Measurements from ENCODE around the gene NACC2. TPM values are rescaled to one million over a fixed set of nuclear protein-coding genes. Genes with fewer than 3 reads are reported as not detected.
A peak's percentile ranks its signal among the peaks of the same experiment; 100 is the strongest.

Gene NACC2
- total RNA-seq, 2 experiments from 2014 or later = 5.3 to 5.6 TPM

- peaks cover 16% of the 10 kb centered on the region for H3K4me1 Mint-ChIP-seq
- H3K27ac Mint-ChIP-seq = peak overlapping the region; percentile 90
- H3K27me3 Mint-ChIP-seq = no peaks in the 10 kb centered on the region
Measured at GRCh38 chr9:136117916-136118319, 22.8 kb upstream of the NACC2 start.

GRCh38 chr9:136117291-136117915 lies 22.3 kb upstream of the NACC2 start:
- no peaks in the 10 kb centered on the region for H3K27me3 Mint-ChIP-seq
- peak overlapping the region; percentile 86 for H3K4me3 Mint-ChIP-seq
- peak; percentile 64 for DNase-seq
- peak overlapping the region; percentile 90 for H3K27ac Mint-ChIP-seq
- H3K36me3 Mint-ChIP-seq = peaks cover 5% of the 10 kb centered on the region
- H3K9me3 Mint-ChIP-seq = no peaks in the 10 kb centered on the region
- peaks cover 17% of the 10 kb centered on the region for H3K4me1 Mint-ChIP-seq

More at GRCh38 chr9:136117916-136118319, 22.8 kb upstream of the NACC2 start:
- DNase-seq = no peak
- H3K4me3 Mint-ChIP-seq = peak overlapping the region; percentile 86
- peaks cover 5% of the 10 kb centered on the region for H3K36me3 Mint-ChIP-seq
- H3K9me3 Mint-ChIP-seq = no peaks in the 10 kb centered on the region

GRCh38 chr9:136116360-136117098 lies 21.4 kb upstream of the NACC2 start:
- Mint-ChIP-seq H3K9me3 (no peaks in the 10 kb centered on the region), H3K4me3 (peak overlapping the region; percentile 14), H3K27me3 (no peaks in the 10 kb centered on the region), H3K36me3 (peaks cover 6% of the 10 kb centered on the region), H3K27ac (no peak overlapping the region), H3K4me1 (peaks cover 25% of the 10 kb centered on the region)
- no peak for DNase-seq

- no peaks in the 10 kb centered on the region for H3K9me3 Mint-ChIP-seq
- H3K36me3 Mint-ChIP-seq = peaks cover 8% of the 10 kb centered on the region
- peaks cover 29% of the 10 kb centered on the region for H3K4me1 Mint-ChIP-seq
- H3K4me3 Mint-ChIP-seq = no peak overlapping the region
- no peak overlapping the region for H3K27ac Mint-ChIP-seq
- DNase-seq = no peak
- no peaks in the 10 kb centered on the region for H3K27me3 Mint-ChIP-seq
Measured at GRCh38 chr9:136115641-136116359, 20.7 kb upstream of the NACC2 start.

GRCh38 chr9:136115206-136115605 lies 20.1 kb upstream of the NACC2 start:
- H3K4me3 Mint-ChIP-seq = no peak overlapping the region
- H3K4me1 Mint-ChIP-seq = peaks cover 35% of the 10 kb centered on the region
- H3K9me3 Mint-ChIP-seq = no peaks in the 10 kb centered on the region
- H3K27ac Mint-ChIP-seq = peak overlapping the region; percentile 51
- no peaks in the 10 kb centered on the region for H3K27me3 Mint-ChIP-seq
- H3K36me3 Mint-ChIP-seq = peaks cover 8% of the 10 kb centered on the region
- no peak for DNase-seq

GRCh38 chr9:136114610-136115009 lies 19.5 kb upstream of the NACC2 start:
- DNase-seq = no peak
- H3K27me3 Mint-ChIP-seq = no peaks in the 10 kb centered on the region
- no peaks in the 10 kb centered on the region for H3K9me3 Mint-ChIP-seq
- H3K4me3 Mint-ChIP-seq = no peak overlapping the region
- H3K4me1 Mint-ChIP-seq = peaks cover 37% of the 10 kb centered on the region
- peaks cover 8% of the 10 kb centered on the region for H3K36me3 Mint-ChIP-seq
- H3K27ac Mint-ChIP-seq = peak overlapping the region; percentile 51

GRCh38 chr9:136112541-136112940 lies 17.5 kb upstream of the NACC2 start:
- DNase-seq = no peak
- Mint-ChIP-seq H3K9me3 (no peaks in the 10 kb centered on the region), H3K4me1 (peaks cover 41% of the 10 kb centered on the region), H3K27ac (peak overlapping the region; percentile 92), H3K4me3 (peak overlapping the region; percentile 12), H3K36me3 (peaks cover 8% of the 10 kb centered on the region), H3K27me3 (no peaks in the 10 kb centered on the region)

GRCh38 chr9:136111910-136112309 lies 16.8 kb upstream of the NACC2 start:
- H3K9me3 Mint-ChIP-seq = no peaks in the 10 kb centered on the region
- H3K27me3 Mint-ChIP-seq = no peaks in the 10 kb centered on the region
- peaks cover 47% of the 10 kb centered on the region for H3K4me1 Mint-ChIP-seq
- DNase-seq = no peak
- peak overlapping the region; percentile 92 for H3K27ac Mint-ChIP-seq
- H3K4me3 Mint-ChIP-seq = peak overlapping the region; percentile 12
- peaks cover 8% of the 10 kb centered on the region for H3K36me3 Mint-ChIP-seq

- H3K9me3 Mint-ChIP-seq = no peaks in the 10 kb centered on the region
Measured at GRCh38 chr9:136111190-136111589, 16.1 kb upstream of the NACC2 start.

GRCh38 chr9:136110082-136111061 lies 15.3 kb upstream of the NACC2 start:
- no peaks in the 10 kb centered on the region for H3K9me3 Mint-ChIP-seq
- peaks cover 55% of the 10 kb centered on the region for H3K4me1 Mint-ChIP-seq
- peak overlapping the region; percentile 88 for H3K27ac Mint-ChIP-seq
- H3K27me3 Mint-ChIP-seq = no peaks in the 10 kb centered on the region
- DNase-seq = peak; percentile 53
- peaks cover 8% of the 10 kb centered on the region for H3K36me3 Mint-ChIP-seq
- H3K4me3 Mint-ChIP-seq = peak overlapping the region; percentile 87

More at GRCh38 chr9:136111190-136111589, 16.1 kb upstream of the NACC2 start:
- no peaks in the 10 kb centered on the region for H3K27me3 Mint-ChIP-seq
- peaks cover 52% of the 10 kb centered on the region for H3K4me1 Mint-ChIP-seq
- peak overlapping the region; percentile 92 for H3K27ac Mint-ChIP-seq
- H3K4me3 Mint-ChIP-seq = peak overlapping the region; percentile 87
- H3K36me3 Mint-ChIP-seq = peaks cover 8% of the 10 kb centered on the region
- no peak for DNase-seq

- DNase-seq = peak; percentile 97
- H3K4me1 Mint-ChIP-seq = peaks cover 52% of the 10 kb centered on the region
- peak overlapping the region; percentile 87 for H3K4me3 Mint-ChIP-seq
- peak overlapping the region; percentile 88 for H3K27ac Mint-ChIP-seq
- H3K36me3 Mint-ChIP-seq = peaks cover 8% of the 10 kb centered on the region
- no peaks in the 10 kb centered on the region for H3K9me3 Mint-ChIP-seq
- no peaks in the 10 kb centered on the region for H3K27me3 Mint-ChIP-seq
Measured at GRCh38 chr9:136109351-136110081, 14.4 kb upstream of the NACC2 start.

GRCh38 chr9:136108648-136109266 lies 13.7 kb upstream of the NACC2 start:
- no peak for DNase-seq
- Mint-ChIP-seq H3K36me3 (peaks cover 7% of the 10 kb centered on the region), H3K9me3 (no peaks in the 10 kb centered on the region)

GRCh38 chr9:136107953-136108647 lies 13.0 kb upstream of the NACC2 start:
- H3K36me3 Mint-ChIP-seq = peaks cover 3% of the 10 kb centered on the region
- H3K4me1 Mint-ChIP-seq = peaks cover 42% of the 10 kb centered on the region
- DNase-seq = no peak
- H3K9me3 Mint-ChIP-seq = no peaks in the 10 kb centered on the region
- no peaks in the 10 kb centered on the region for H3K27me3 Mint-ChIP-seq
- H3K4me3 Mint-ChIP-seq = peak overlapping the region; percentile 85
- H3K27ac Mint-ChIP-seq = peak overlapping the region; percentile 89

More at GRCh38 chr9:136108648-136109266, 13.7 kb upstream of the NACC2 start:
- H3K27ac Mint-ChIP-seq = peak overlapping the region; percentile 84
- H3K4me3 Mint-ChIP-seq = peak overlapping the region; percentile 85
- peaks cover 48% of the 10 kb centered on the region for H3K4me1 Mint-ChIP-seq
- H3K27me3 Mint-ChIP-seq = no peaks in the 10 kb centered on the region
